GM12878 (cell line): Measurements from ENCODE around the gene TNS4. TPM values are rescaled to one million over a fixed set of nuclear protein-coding genes. Genes with fewer than 3 reads are reported as not detected.

ENCODE experiments used
- ATAC-seq: fragments of 200-7000 bp; cut with Tn5 transposase; 3 replicates; pipeline ENCODE4 v1.9.1; 2020; ENCODE audit warnings: mild to moderate bottlenecking, moderate library complexity
- BruUV-seq: library from RNA; stranded (reverse); fragments of 400-500 nt; replicated peaks from 2 replicates; lab custom pipeline; 2021; lab: Mats Ljungman, UMichigan
- CTCF ChIA-PET: fragments of 300-600 bp; sonication (Branson Sonifier 250); formaldehyde crosslinking; extraction: SDS; loops from one replicate; lab custom pipeline; 2021; ENCODE audit warnings: inconsistent platforms; lab: Yijun Ruan, JAX
- POLR2A ChIA-PET: fragments of 350-600 bp; formaldehyde crosslinking; extraction: SDS; loops from one replicate; lab custom pipeline; 2021; ENCODE audit warnings: inconsistent platforms; lab: Charles Lee
- RAD21 ChIA-PET: fragments of 300-600 bp; sonication (Branson Sonifier 250); formaldehyde crosslinking; loops from one replicate; lab custom pipeline; 2023; ENCODE audit warnings: antibody characterized with exemption; ENCODE audit not compliant: unreplicated experiment; lab: Charles Lee
- SMC1A ChIA-PET: fragments of 300-600 bp; sonication (Branson Sonifier 250); formaldehyde crosslinking; loops from one replicate; lab custom pipeline; 2023; ENCODE audit not compliant: unreplicated experiment, uncharacterized antibody; lab: Charles Lee
- DNase-seq: peaks from one replicate; pipeline ENCODE4 v3.0.0-alpha.2; 2011; ENCODE audit warnings: low read depth, low spot score
- FAIRE-seq: peaks from 3 replicates; lab custom pipeline; 2011; peaks lifted over from hg19 to GRCh38; lab: Jason Lieb, UNC
- H2AFZ ChIP-seq: 2 replicates; pipeline ENCODE4 v1.6.0; 2011; ENCODE audit warnings: low read depth, low read length, control low read depth; ENCODE audit not compliant: control insufficient read depth
- H3K27ac ChIP-seq: 2 replicates; pipeline ENCODE4 v1.5.1; 2011; ENCODE audit warnings: control low read depth; ENCODE audit not compliant: control insufficient read depth, insufficient read depth
- H3K27me3 ChIP-seq, 2 experiments: replicated peaks in 1 of 2; 2 replicates each; pipeline versions ENCODE4 v1.6.0 to v1.6.1; 2011; ENCODE audit warnings: low read length in 1 of 2; ENCODE audit not compliant: control insufficient read depth in 2 of 2, insufficient read depth in 2 of 2
- H3K36me3 ChIP-seq, 2 experiments: 2 replicates each; pipeline ENCODE4 v1.5.1; 2011; ENCODE audit warnings: low read length in 1 of 2; ENCODE audit not compliant: control insufficient read depth in 2 of 2, insufficient read depth in 2 of 2
- H3K4me1 ChIP-seq: 2 replicates; pipeline ENCODE4 v1.6.1; 2011; ENCODE audit warnings: mild to moderate bottlenecking, low read length, moderate library complexity, mixed read lengths; ENCODE audit not compliant: control insufficient read depth, insufficient read depth
- H3K4me2 ChIP-seq: 2 replicates; pipeline ENCODE4 v1.6.0; 2011; ENCODE audit warnings: control low read depth; ENCODE audit not compliant: control insufficient read depth, insufficient read depth
- H3K4me3 ChIP-seq: fragments of 200-600 bp; sonication (generic); 2 replicates; pipeline ENCODE4 v1.5.1; 2016
- H3K79me2 ChIP-seq: 2 replicates; pipeline ENCODE4 v1.6.0; 2011; ENCODE audit warnings: low read length; ENCODE audit not compliant: control insufficient read depth, insufficient read depth
- H3K9ac ChIP-seq: 2 replicates; pipeline ENCODE4 v1.8.0; 2011; ENCODE audit warnings: low read length, control low read depth, mixed read lengths; ENCODE audit not compliant: control insufficient read depth, insufficient read depth
- H3K9me3 ChIP-seq: replicated peaks from 3 replicates; pipeline ENCODE4 v1.5.1; 2011; ENCODE audit warnings: mild to moderate bottlenecking, low read length; ENCODE audit not compliant: control insufficient read depth, insufficient read depth
- H4K20me1 ChIP-seq: 2 replicates; pipeline ENCODE4 v1.6.0; 2011; ENCODE audit not compliant: control insufficient read depth, insufficient read depth
- CREB1 ChIP-seq: IDR thresholded peaks from 2 replicates; pipeline ENCODE4 v1.6.1; 2012; ENCODE audit warnings: low read depth, mild to moderate bottlenecking, inconsistent platforms
- MYC ChIP-seq: IDR thresholded peaks from 2 replicates; pipeline ENCODE4 v1.6.1; 2011; ENCODE audit warnings: mild to moderate bottlenecking, low read length, moderate library complexity, inconsistent platforms; ENCODE audit not compliant: insufficient read depth, insufficient replicate concordance, insufficient read length, severe bottlenecking
- RAD51 ChIP-seq: fragments of 450-650 bp; IDR thresholded peaks from 2 replicates; pipeline ENCODE4 v1.6.1; 2016; ENCODE audit warnings: moderate library complexity, mild to moderate bottlenecking, inconsistent platforms
- WGBS: methylation state at CpG from one replicate; pipeline ENCODE4 v1.1.6; 2016; ENCODE audit warnings: low lambda C conversion rate; ENCODE audit not compliant: insufficient replicate concordance, insufficient coverage; ENCODE audit errors: missing lambda C conversion rate; 5-methylcytosine and 5-hydroxymethylcytosine counted together
- in situ Hi-C: fragments of 300-500 bp; cut with MboI; formaldehyde crosslinking; loops from 9 replicates; pipeline ENCODE4 v1.14.3; 2018; ENCODE audit warnings: mixed read lengths
- intact Hi-C: fragments of 100-400 bp; cut with micrococcal nuclease; formaldehyde crosslinking; loops from one replicate; pipeline ENCODE4 v1.14.2; 2022; ENCODE audit not compliant: unreplicated experiment
- polyA plus RNA-seq, 11 experiments: library from polyadenylated mRNA; depleted of rRNA in 4 of 11; unstranded in 6 of 11; stranded (reverse) in 5 of 11; fragments of >200 nt; fragmentation: Nextera tagmentation in 4 of 11; fragmentation: Illumina TruSeq in 1 of 11; extraction: Ambion mirVana in 4 of 11; extraction: Trizol in 1 of 11; gene quantifications; 1 replicate in 1 of 11; 2 replicates in 10 of 11; pipeline versions ENCODE4 v1.2.1 to v1.2.3, GENCODE V29; 2011 to 2016; ENCODE audit warnings: inconsistent platforms in 2 of 11, missing spikeins in 2 of 11, low read depth in 1 of 11
- total RNA-seq, 4 experiments: library from RNA; depleted of rRNA in 3 of 4; stranded (reverse); fragments of >200 nt in 3 of 4; fragmentation: Illumina TruSeq in 1 of 4; extraction: Trizol in 1 of 4; gene quantifications; 2 replicates each; pipeline versions ENCODE4 v1.2.1 to v1.2.3, GENCODE V29; 2013 to 2021

Gene TNS4
- total and polyA plus RNA-seq, 10 of the 15 experiments (the other 5 are each of a cell fraction or from before 2014, with no cell fraction given), result 0.10 to 0.90 (median 0.68) TPM; not detected in 2

GRCh38 chr17:40445751-40446468 is 55.5 kb downstream of the TNS4 start:
- Histone ChIP-seq H3K4me1 (peaks cover 19% of the 10 kb centered on the region), H3K36me3 (no peaks in the 10 kb centered on the region), H3K4me3 (no peak overlapping the region), H3K27me3 (peaks cover 0 to 13% of the 10 kb centered on the region in 2 experiments; a peak in 1 of 4 replicates), H3K79me2 (no peaks in the 10 kb centered on the region), H4K20me1 (no peaks in the 10 kb centered on the region), H3K9ac (no peak overlapping the region), H2AFZ (no peak overlapping the region), H3K9me3 (no peaks in the 10 kb centered on the region), H3K4me2 (no peak overlapping the region), H3K27ac (no peak overlapping the region)
- TF ChIP-seq CREB1 (no peak), RAD51 (peak; percentile 47; the same call in 1 of the 2 replicates), MYC (no peak)
- ChIA-PET RAD21 (interaction anchor here (1.0 to 16.1 kb wide), 4 partner anchors 10 to 96 kb away, joined by 3 to 175 read pairs (median 4); partner anchors contain the start of gene TOP2A), POLR2A (interaction anchor here (0.6 to 1.7 kb wide), 4 partner anchors 11 to 86 kb away, joined by 3 to 4 read pairs (median 4); no protein-coding TSS in a partner anchor), CTCF (interaction anchor here (0.6 to 16.0 kb wide), 9 partner anchors 28 to 206 kb away, joined by 3 to 289 read pairs (median 4); partner anchors contain the start of gene TOP2A), SMC1A (interaction anchor here (1.0 to 2.6 kb wide), 3 partner anchors 86 to 90 kb away, joined by 3 to 27 read pairs (median 4); no protein-coding TSS in a partner anchor)
- intact Hi-C loops, result no loop called here
- no TSS peak for BruUV-seq
- in situ Hi-C loops, result loop anchor here (25.0 kb wide), 1 partner anchor 91 kb away; no protein-coding TSS in a partner anchor
- no peak for FAIRE-seq
- no peak for ATAC-seq
- 83% methylated on average over 8 of the region's 11 CpGs for WGBS
- no peak for DNase-seq
